Measurements from ENCODE around the gene FAM72B.
"Not testable (repeated sequence)": the region's sequence is repeated elsewhere in the genome, so short reads cannot be mapped to it uniquely, and the experiment has no call there.

FAM72B gene

GRCh38 chr1:121148489-121149190 is 35.5 kb downstream of the FAM72B start:
- DNase-seq = not testable (repeated sequence)

- DNase-seq = not testable (repeated sequence)
These were observed 43.7 kb downstream of the FAM72B start for GRCh38 chr1:121140393-121140792.

GRCh38 chr1:121131494-121131893 is 52.6 kb downstream of the FAM72B start:
- DNase-seq = not testable (repeated sequence)

- not testable (repeated sequence) for DNase-seq
These were observed 65.7 kb downstream of the FAM72B start for GRCh38 chr1:121118480-121118824.

Data from DMS79 (cell line).